ENCODE measurements around the gene GSTCD. TPM values are rescaled to one million over a fixed set of nuclear protein-coding genes. Genes with fewer than 3 reads are reported as not detected.

The GSTCD gene
- total and polyA plus RNA-seq, 2 of the 4 experiments (the other 2 are of a cell fraction), result 5.2 to 20.3 TPM

DNA sequence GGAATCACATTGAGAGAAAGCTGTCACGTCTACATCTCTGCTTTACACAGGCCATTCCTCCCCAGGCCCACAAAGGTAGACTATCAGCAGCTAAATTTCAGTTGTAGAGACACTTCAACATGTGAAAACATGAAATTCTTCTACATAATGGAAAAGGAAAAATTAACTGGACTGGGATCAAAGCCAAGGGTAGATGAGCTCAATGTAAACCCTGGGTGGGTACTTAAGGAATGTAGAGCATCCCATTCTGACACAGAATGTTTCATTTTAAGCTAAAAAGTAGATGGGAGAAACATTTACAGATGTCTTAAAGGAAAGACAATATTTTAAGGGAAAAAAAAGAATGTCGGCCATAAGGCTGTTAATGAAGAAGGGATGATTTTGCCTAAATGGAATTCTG, 135.4 kb downstream of the GSTCD start:
- no peak overlapping the region for H2BK15ac ChIP-seq (ENCODE audit: low read depth, low read length)
- no peaks in the 10 kb centered on the region for H3K79me1 ChIP-seq (ENCODE audit: low read depth in 1 of 2, low read length in 2 of 2)
- no TSS peak for BruUV-seq (replicated peaks)
- dilution Hi-C loops (cut with HindIII; ENCODE audit: low sequenced_read_pairs, unreplicated experiment) (no loop called here), intact Hi-C loops (cut with micrococcal nuclease) (no loop called here), in situ Hi-C loops (cut with MboI; ENCODE audit: low sequenced_read_pairs) (no loop called here)
- POLR2A ChIA-PET (ENCODE audit: unreplicated experiment), result no interaction called here
- H2AK5ac ChIP-seq (ENCODE audit: low read depth, low read length), result no peak overlapping the region
- no peak overlapping the region for H3K14ac ChIP-seq (replicated peaks; ENCODE audit: low read depth, low read length)
- no peak overlapping the region for H2AFZ ChIP-seq (replicated peaks; ENCODE audit: low read length, poor library complexity)
- H4K8ac ChIP-seq (ENCODE audit: low read depth in 2 of 2, low read length in 2 of 2), result no peak overlapping the region
- H2AK9ac ChIP-seq (replicated peaks; ENCODE audit: low read depth, low read length, poor library complexity), result no peak overlapping the region
- no peak overlapping the region for H3K4ac ChIP-seq (ENCODE audit: low read depth, low read length)
- H4K20me1 ChIP-seq (ENCODE audit: insufficient read depth, low read length), result no peaks in the 10 kb centered on the region
- H3K23ac ChIP-seq (ENCODE audit: low read depth, low read length), result no peak overlapping the region
- CTCF ChIA-PET, result no interaction called here
- no peak overlapping the region for H2BK20ac ChIP-seq (ENCODE audit: low read depth, low read length)
- no peak for TF ChIP-seq FOS (IDR thresholded peaks at IDR 0.05; ENCODE audit: low read depth, low read length)
- TF ChIP-seq MAZ (IDR thresholded peaks at IDR 0.05; ENCODE audit: borderline replicate concordance, low read depth, low read length), result no peak
- H3K18ac ChIP-seq (ENCODE audit: low read depth, low read length), result no peak overlapping the region
- H3K27me3 ChIP-seq (ENCODE audit: control insufficient read depth, insufficient read depth, low read length), result no peaks in the 10 kb centered on the region
- DNase-seq, result no peak
- H4K5ac ChIP-seq (ENCODE audit: low read depth, low read length), result no peak overlapping the region
- WGBS, 2 experiments (ENCODE audit: extremely low coverage in 2 of 2, insufficient read length in 1 of 2), result no CpG with 5 or more reads among the region's 2 CpGs
- no peaks in the 10 kb centered on the region for H3K9me3 ChIP-seq (ENCODE audit: control insufficient read depth, insufficient read depth, low read length)
- H3K9ac ChIP-seq (ENCODE audit: low read depth, low read length), result no peak overlapping the region
- ATAC-seq (ENCODE audit: low read depth), result no peak
- no peak overlapping the region for H2BK120ac ChIP-seq (ENCODE audit: low read depth, low read length)
- no peaks in the 10 kb centered on the region for H3K4me1 ChIP-seq (ENCODE audit: control insufficient read depth, insufficient read depth, low read length)
- H3K4me3 ChIP-seq (ENCODE audit: insufficient read depth, low read depth, low read length), result no peak overlapping the region
- no peaks in the 10 kb centered on the region for H3K9me1 ChIP-seq (ENCODE audit: insufficient read depth, low read length)
- H4K91ac ChIP-seq (ENCODE audit: insufficient read depth, low read depth, low read length), result no peak overlapping the region
- H2BK5ac ChIP-seq (ENCODE audit: low read depth, low read length, poor library complexity, severe bottlenecking), result no peak overlapping the region
- no peak overlapping the region for H3K4me2 ChIP-seq (ENCODE audit: low read depth, low read length)
- no peak overlapping the region for H3K27ac ChIP-seq (ENCODE audit: insufficient read depth, low read length)
- no peak overlapping the region for H3K56ac ChIP-seq (ENCODE audit: extremely low read depth, insufficient read depth, low read length)
- no peaks in the 10 kb centered on the region for H3K36me3 ChIP-seq (ENCODE audit: control insufficient read depth, insufficient read depth, low read length)

All from IMR-90 (cell line).